ENCODE results near the gene OSBP2.

Gene OSBP2

DNA sequence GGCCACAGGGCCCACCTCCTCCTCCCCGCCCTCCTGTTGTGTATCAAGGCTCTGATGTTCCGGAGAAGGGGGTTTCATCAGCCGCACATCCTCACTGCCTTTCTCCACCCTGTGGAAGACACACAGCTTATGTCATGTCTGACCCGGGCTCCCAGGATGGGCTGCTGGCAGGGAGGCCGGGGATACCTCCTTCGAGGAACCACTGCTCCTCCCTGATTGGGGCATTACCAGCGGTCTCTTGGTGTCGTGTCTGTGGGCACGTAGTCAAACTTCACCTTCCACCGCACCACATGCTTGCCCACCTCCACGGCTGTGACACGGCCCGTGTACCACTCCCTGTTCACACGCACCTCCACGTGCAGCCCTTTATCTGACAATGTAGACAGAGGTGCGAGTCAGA is 238.0 kb downstream of the OSBP2 start:
- peaks cover 98% of the 10 kb centered on the region for H3K36me3 ChIP-seq
- TF ChIP-seq CTCF (IDR thresholded peaks at IDR 0.05; ENCODE audit: low read depth, low read length) = no peak
- H3K9me3 ChIP-seq = no peaks in the 10 kb centered on the region
- no peaks in the 10 kb centered on the region for H3K4me1 ChIP-seq
- H3K27me3 ChIP-seq = no peaks in the 10 kb centered on the region
- no peak for DNase-seq
- H3K4me3 ChIP-seq (ENCODE audit: low read depth, low read length) = no peak overlapping the region

DNA sequence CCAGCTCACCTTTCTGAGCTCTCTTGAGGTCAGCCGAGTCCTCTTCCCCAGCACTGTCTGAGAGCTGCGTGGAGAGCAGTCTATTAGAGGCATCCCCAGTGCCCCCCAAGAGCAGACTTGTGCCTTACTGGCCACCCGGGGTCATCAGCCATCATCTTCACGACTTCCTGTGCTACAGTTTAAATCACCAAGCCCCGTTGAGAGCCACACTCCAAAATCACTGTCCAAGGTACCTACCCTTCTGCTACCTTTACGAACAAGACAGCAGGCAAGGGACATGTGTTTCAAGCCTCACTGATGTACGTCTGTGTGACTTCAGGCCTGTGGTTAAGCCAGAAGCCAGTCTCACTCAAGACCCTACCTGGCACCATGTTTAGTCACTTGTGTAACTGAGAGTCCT is 238.8 kb downstream of the OSBP2 start:
- no peaks in the 10 kb centered on the region for H3K9me3 ChIP-seq
- H3K4me1 ChIP-seq = no peaks in the 10 kb centered on the region
- TF ChIP-seq CTCF (IDR thresholded peaks at IDR 0.05; ENCODE audit: low read depth, low read length) = no peak
- H3K27me3 ChIP-seq = no peaks in the 10 kb centered on the region
- no peak overlapping the region for H3K4me3 ChIP-seq (ENCODE audit: low read depth, low read length)
- DNase-seq = no peak
- peaks cover 98% of the 10 kb centered on the region for H3K36me3 ChIP-seq

- Histone ChIP-seq H3K4me3 (ENCODE audit: low read depth, low read length) (no peak overlapping the region), H3K27me3 (no peaks in the 10 kb centered on the region), H3K9me3 (no peaks in the 10 kb centered on the region), H3K36me3 (peaks cover 98% of the 10 kb centered on the region), H3K4me1 (no peaks in the 10 kb centered on the region)
- no peak for DNase-seq
- no peak for TF ChIP-seq CTCF (IDR thresholded peaks at IDR 0.05; ENCODE audit: low read depth, low read length)
Observed at GRCh38 chr22:30934053-30934452, 239.4 kb downstream of the OSBP2 start.

GRCh38 chr22:30940685-30941362 is 246.2 kb downstream of the OSBP2 start:
- Histone ChIP-seq H3K9me3 (no peaks in the 10 kb centered on the region), H3K36me3 (peaks cover 97% of the 10 kb centered on the region), H3K27me3 (no peaks in the 10 kb centered on the region; the same call in 1 of the 2 replicates), H3K4me1 (no peaks in the 10 kb centered on the region), H3K4me3 (ENCODE audit: low read depth, low read length) (no peak overlapping the region)
- DNase-seq = no peak
- no peak for TF ChIP-seq CTCF (IDR thresholded peaks at IDR 0.05; ENCODE audit: low read depth, low read length)

DNA sequence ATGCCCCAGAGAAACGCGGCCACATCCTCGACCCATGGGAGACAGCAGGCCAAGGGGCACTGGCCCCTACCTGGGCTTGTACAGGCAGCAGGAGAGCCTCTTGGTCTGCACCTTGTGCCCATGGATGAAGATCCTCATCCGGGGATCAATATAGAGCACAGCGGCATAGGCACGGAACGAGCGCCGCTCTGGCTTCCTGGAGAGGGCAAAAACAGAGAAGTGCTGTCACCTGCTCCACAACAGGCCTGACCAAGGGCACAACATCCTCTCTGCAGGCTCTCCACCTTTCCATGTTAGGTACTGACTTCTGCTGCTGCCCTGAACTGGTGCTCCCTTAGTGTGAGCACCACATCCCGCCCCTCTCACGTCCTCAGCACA is 246.7 kb downstream of the OSBP2 start:
- no peaks in the 10 kb centered on the region; the same call in 1 of the 2 replicates for H3K27me3 ChIP-seq
- no peak for DNase-seq
- H3K9me3 ChIP-seq = no peaks in the 10 kb centered on the region
- TF ChIP-seq CTCF (IDR thresholded peaks at IDR 0.05; ENCODE audit: low read depth, low read length) = no peak
- H3K4me3 ChIP-seq (ENCODE audit: low read depth, low read length) = no peak overlapping the region
- H3K36me3 ChIP-seq = peaks cover 97% of the 10 kb centered on the region
- no peaks in the 10 kb centered on the region for H3K4me1 ChIP-seq

DNA sequence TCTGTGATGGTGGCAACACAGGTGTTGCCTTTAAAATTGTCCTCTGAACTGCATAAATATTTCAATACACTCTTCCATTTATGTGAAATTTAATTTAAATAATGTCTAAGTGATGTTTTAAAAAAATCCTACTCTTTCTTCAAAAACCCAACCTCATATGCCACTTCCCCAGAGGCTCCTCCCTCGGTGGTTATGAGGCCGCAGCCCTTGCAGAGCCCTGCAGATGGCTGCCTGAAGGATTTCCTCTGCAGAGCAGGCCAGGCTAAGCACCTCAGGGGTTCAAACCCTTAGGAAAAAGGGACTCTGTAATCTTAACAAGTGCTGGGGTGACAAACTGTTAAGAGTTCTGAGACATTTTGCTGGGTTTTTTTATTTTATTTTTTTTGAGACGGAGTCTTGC is 248.7 kb downstream of the OSBP2 start:
- no peak for TF ChIP-seq CTCF (IDR thresholded peaks at IDR 0.05; ENCODE audit: low read depth, low read length)
- peaks cover 93% of the 10 kb centered on the region for H3K36me3 ChIP-seq
- H3K27me3 ChIP-seq = no peaks in the 10 kb centered on the region; the same call in 1 of the 2 replicates
- no peaks in the 10 kb centered on the region for H3K9me3 ChIP-seq
- no peaks in the 10 kb centered on the region for H3K4me1 ChIP-seq
- DNase-seq = no peak
- no peak overlapping the region for H3K4me3 ChIP-seq (ENCODE audit: low read depth, low read length)
